Spleen (tissue), 11 donors: ENCODE data around the gene SLAIN2. TPM values are rescaled to one million over a fixed set of nuclear protein-coding genes. Genes with fewer than 3 reads are reported as not detected.

Experiments
- DNase-seq: peaks from one replicate; pipeline ENCODE4 v3.0.0-alpha.2; 2020
- H3K27ac ChIP-seq, 8 donors: fragments of 200-600 bp; sonication (generic) in 7 of 8; 1 replicate in 4 of 8; 2 replicates in 4 of 8; pipeline versions ENCODE4 v1.5.0 to v1.8.0; 2016 to 2021; ENCODE audit warnings: inconsistent platforms in 4 of 8, mild to moderate bottlenecking in 4 of 8, moderate library complexity in 1 of 8
- H3K27me3 ChIP-seq, 7 donors: fragments of 200-600 bp; sonication (generic) in 6 of 7; replicated peaks in 1 of 7; 1 replicate in 4 of 7; 2 replicates in 3 of 7; pipeline versions ENCODE4 v1.5.0 to v1.8.0; 2016 to 2021; ENCODE audit warnings: inconsistent platforms in 3 of 7, mild to moderate bottlenecking in 1 of 7
- H3K36me3 ChIP-seq, 6 donors: fragments of 200-600 bp; sonication (generic) in 5 of 6; 1 replicate in 4 of 6; 2 replicates in 2 of 6; pipeline versions ENCODE4 v1.5.0 to v1.8.0; 2016 to 2021; ENCODE audit warnings: inconsistent platforms in 2 of 6
- H3K4me1 ChIP-seq, 6 donors: fragments of 200-600 bp; sonication (generic) in 5 of 6; 1 replicate in 3 of 6; 2 replicates in 3 of 6; pipeline versions ENCODE4 v1.5.0 to v1.8.0; 2016 to 2021; ENCODE audit warnings: inconsistent platforms in 3 of 6
- H3K4me3 ChIP-seq, 8 donors: fragments of 200-600 bp; sonication (generic) in 7 of 8; 1 replicate in 4 of 8; 2 replicates in 4 of 8; pipeline versions ENCODE4 v1.5.0 to v1.8.0; 2016 to 2021; ENCODE audit warnings: inconsistent platforms in 4 of 8, mild to moderate bottlenecking in 4 of 8, moderate library complexity in 2 of 8
- H3K9me3 ChIP-seq, 8 donors: fragments of 200-600 bp; sonication (generic) in 7 of 8; 1 replicate in 4 of 8; 2 replicates in 4 of 8; pipeline versions ENCODE4 v1.5.0 to v1.8.0; 2016 to 2021; ENCODE audit warnings: inconsistent platforms in 4 of 8
- CTCF ChIP-seq, 11 experiments: fragments of 200-600 bp in 7 of 11; fragments of 450-650 bp in 4 of 11; sonication (generic) in 4 of 11; IDR thresholded peaks in 8 of 11; conservative IDR thresholded peaks in 3 of 11; 1 replicate in 7 of 11; 2 replicates in 4 of 11; pipeline versions ENCODE4 v1.4.0 to v1.8.0; 2016 to 2021; ENCODE audit warnings: antibody characterized with exemption in 11 of 11, inconsistent platforms in 4 of 11, mild to moderate bottlenecking in 1 of 11
- POLR2A ChIP-seq, 3 donors: fragments of 450-650 bp; IDR thresholded peaks; one replicate each; pipeline ENCODE4 v1.5.1; 2017; ENCODE audit warnings: antibody characterized with exemption in 3 of 3, mild to moderate bottlenecking in 1 of 3
- POLR2AphosphoS5 ChIP-seq, 3 donors: sonication (generic); formaldehyde crosslinking; IDR thresholded peaks; one replicate each; pipeline ENCODE4 v1.5.1; 2017; ENCODE audit warnings: antibody characterized with exemption in 3 of 3
- WGBS, 5 donors: extraction: QIAGEN DNeasy Blood & Tissue Kit in 3 of 5; methylation state at CpG; one replicate each; pipeline versions ENCODE4 v1.1.5 to v1.1.7; 2013 to 2018; 5-methylcytosine and 5-hydroxymethylcytosine counted together
- intact Hi-C: fragments of 100-400 bp; cut with DNase I; formaldehyde crosslinking; loops from one replicate; pipeline ENCODE4 v1.15.0; 2023; ENCODE audit warnings: low total_unique reads
- polyA plus RNA-seq, 3 donors: library from polyadenylated mRNA; stranded (reverse); fragments of 200-250 nt; gene quantifications; one replicate each; pipeline ENCODE4 v1.2.1, GENCODE V29; 2013
- total RNA-seq, 7 donors: library from RNA; depleted of rRNA in 3 of 7; stranded (reverse); fragments of >200 nt in 3 of 7; fragmentation: NEBNext Ultra II Directional in 4 of 7; extraction: Animal tissue kit (Norgen Biotek cat#: 25700) in 4 of 7; gene quantifications; one replicate each; pipeline versions ENCODE4 v1.1.0 to v1.2.1, GENCODE V29; 2016 to 2021
- donor health status: healthy with polysubstance abuse.
- donor health status: DM: no; HTN: no; CAD: no; lungs with moderate emphysema.
- donor health status: DM: no; HTN: no; CAD: no.
- donor health status: Bipolar disorder and iron deficiency.
- donor health status: healthy.
- donor health status: DM: no; HTN: no; CAD: no.
- donor health status: DM: yes; HTN: yes; CAD: no.

The SLAIN2 gene
- total and polyA plus RNA-seq, 10 donors = 6.6 to 69.1 (median 45.1) TPM

- H3K9me3 ChIP-seq = no peaks in the 10 kb centered on the region
- no peaks in the 10 kb centered on the region for H3K27me3 ChIP-seq
- intact Hi-C loops = no loop called here
- no peak overlapping the region for H3K4me3 ChIP-seq
- H3K27ac ChIP-seq = no peak overlapping the region
- peaks cover 25 to 88% (median 60%) of the 10 kb centered on the region in 6 donors for H3K4me1 ChIP-seq
- DNase-seq = no peak
- WGBS, 5 donors = 93 to 96% (median 94%) methylated on average over 3 of the region's 3 CpGs
- no peaks in the 10 kb centered on the region for H3K36me3 ChIP-seq
- no peak for TF ChIP-seq POLR2AphosphoS5 (IDR thresholded peaks at IDR 0.05)
- no peak for TF ChIP-seq POLR2A (IDR thresholded peaks at IDR 0.05)
- no peak for TF ChIP-seq CTCF (IDR thresholded peaks at IDR 0.05 in 8 of 11, conservative IDR thresholded peaks at IDR 0.05 in 3 of 11)
Observed at GRCh38 chr4:48345542-48345941, 4.2 kb downstream of the SLAIN2 start.

DNA sequence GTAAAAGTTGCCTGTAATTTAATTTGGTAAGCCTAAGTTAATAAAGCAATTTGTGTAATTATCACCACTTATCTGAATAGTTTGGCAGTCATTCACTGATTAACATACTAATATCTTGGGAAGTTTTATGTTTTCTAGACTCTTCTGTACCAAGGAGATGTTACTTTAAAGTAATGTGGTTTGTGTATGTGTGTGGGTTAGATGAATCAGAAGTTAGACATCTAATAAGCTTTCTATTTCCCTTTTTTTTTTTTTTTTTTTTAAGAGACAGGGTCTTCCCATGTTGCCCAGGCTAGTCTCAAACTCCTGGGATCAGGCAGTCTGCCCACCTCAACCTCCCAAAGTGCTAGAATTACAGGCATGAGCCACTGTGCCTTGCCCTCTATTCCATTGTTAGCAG, 5.3 kb downstream of the SLAIN2 start:
- Histone ChIP-seq H3K36me3 (no peaks in the 10 kb centered on the region), H3K4me1 (peaks cover 26 to 97% (median 63%) of the 10 kb centered on the region in 6 donors), H3K27me3 (no peaks in the 10 kb centered on the region), H3K9me3 (no peaks in the 10 kb centered on the region), H3K4me3 (no peak overlapping the region), H3K27ac (no peak overlapping the region)
- no peak for TF ChIP-seq CTCF (IDR thresholded peaks at IDR 0.05 in 8 of 11, conservative IDR thresholded peaks at IDR 0.05 in 3 of 11)
- no peak for TF ChIP-seq POLR2A (IDR thresholded peaks at IDR 0.05)
- TF ChIP-seq POLR2AphosphoS5 (IDR thresholded peaks at IDR 0.05) = no peak
- intact Hi-C loops = no loop called here
- DNase-seq = no peak

- Histone ChIP-seq H3K36me3 (peaks cover 0 to 2% (median 0%) of the 10 kb centered on the region in 6 donors), H3K27ac (no peak overlapping the region), H3K27me3 (no peaks in the 10 kb centered on the region), H3K4me1 (peaks cover 26 to 93% (median 59%) of the 10 kb centered on the region in 6 donors), H3K4me3 (no peak overlapping the region), H3K9me3 (no peaks in the 10 kb centered on the region)
- WGBS, 5 donors = 93 to 98% (median 96%) methylated on average over 7 of the region's 7 CpGs
- intact Hi-C loops = no loop called here
- TF ChIP-seq CTCF (IDR thresholded peaks at IDR 0.05 in 8 of 11, conservative IDR thresholded peaks at IDR 0.05 in 3 of 11) (no peak), POLR2A (IDR thresholded peaks at IDR 0.05) (no peak), POLR2AphosphoS5 (IDR thresholded peaks at IDR 0.05) (no peak)
- DNase-seq = no peak
Observed at GRCh38 chr4:48347282-48347921, 6.1 kb downstream of the SLAIN2 start.

DNA sequence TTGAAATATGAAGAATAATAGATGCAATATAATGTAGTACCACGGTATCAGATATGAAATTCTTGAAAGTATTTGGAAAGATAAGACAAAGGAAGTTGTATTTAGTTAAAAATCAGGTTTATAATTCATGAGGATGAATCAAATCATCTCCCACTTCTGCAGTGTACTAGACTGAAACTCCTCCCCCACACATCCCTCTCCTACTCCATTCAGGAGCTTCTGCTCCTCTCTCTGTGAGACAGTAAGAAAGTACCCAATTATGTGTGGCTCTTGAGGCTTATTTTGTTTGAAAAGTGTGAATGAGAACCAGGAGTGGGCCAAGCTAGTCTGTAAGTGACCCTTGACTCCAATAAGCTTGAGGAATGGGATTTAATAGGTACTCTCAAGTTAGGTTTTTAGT, 9.5 kb downstream of the SLAIN2 start:
- H3K9me3 ChIP-seq = no peaks in the 10 kb centered on the region
- 86 to 96% (median 95%) methylated on average over 1 of the region's 1 CpG for WGBS, 5 donors
- H3K4me1 ChIP-seq = peaks cover 6 to 68% (median 27%) of the 10 kb centered on the region in 6 donors
- no peaks in the 10 kb centered on the region for H3K27me3 ChIP-seq
- DNase-seq = no peak
- H3K27ac ChIP-seq = no peak overlapping the region
- peaks cover 0 to 9% (median 0%) of the 10 kb centered on the region in 6 donors for H3K36me3 ChIP-seq
- H3K4me3 ChIP-seq = no peak overlapping the region
- intact Hi-C loops = no loop called here
- TF ChIP-seq POLR2AphosphoS5 (IDR thresholded peaks at IDR 0.05) (no peak), POLR2A (IDR thresholded peaks at IDR 0.05) (no peak), CTCF (IDR thresholded peaks at IDR 0.05 in 8 of 11, conservative IDR thresholded peaks at IDR 0.05 in 3 of 11) (no peak)
